Measurements from ENCODE around the gene FSD1.
"Not testable (repeated sequence)": the region's sequence is repeated elsewhere in the genome, so short reads cannot be mapped to it uniquely, and the experiment has no call there.

The FSD1 gene

GRCh38 chr19:4279530-4280422 is 24.6 kb upstream of the FSD1 start:
- H3K4me3 ChIP-seq (replicated peaks; ENCODE audit: low read depth, low read length) = no peak overlapping the region
- H3K36me3 ChIP-seq (ENCODE audit: control insufficient read depth, insufficient read depth, low read length) = no peaks in the 10 kb centered on the region
- H3K27me3 ChIP-seq (replicated peaks; ENCODE audit: control insufficient read depth, insufficient read depth, low read length) = no peaks in the 10 kb centered on the region; the same call in 1 of the 2 replicates
- DNase-seq (ENCODE audit: extremely low read depth, insufficient read length) = no peak
- TF ChIP-seq CTCF (IDR thresholded peaks at IDR 0.05; ENCODE audit: insufficient read depth, low read length, poor library complexity, severe bottlenecking) = no peak

- TF ChIP-seq CTCF (IDR thresholded peaks at IDR 0.05; ENCODE audit: insufficient read depth, low read length, poor library complexity, severe bottlenecking) = no peak
- H3K4me3 ChIP-seq (replicated peaks; ENCODE audit: low read depth, low read length) = no peak overlapping the region
- H3K36me3 ChIP-seq (ENCODE audit: control insufficient read depth, insufficient read depth, low read length) = no peaks in the 10 kb centered on the region
- no peaks in the 10 kb centered on the region; the same call in 1 of the 2 replicates for H3K27me3 ChIP-seq (replicated peaks; ENCODE audit: control insufficient read depth, insufficient read depth, low read length)
- DNase-seq (ENCODE audit: extremely low read depth, insufficient read length) = no peak
Observed at GRCh38 chr19:4284176-4284958, 20.0 kb upstream of the FSD1 start.

- no peak for TF ChIP-seq CTCF (IDR thresholded peaks at IDR 0.05; ENCODE audit: insufficient read depth, low read length, poor library complexity, severe bottlenecking)
- H3K27me3 ChIP-seq (replicated peaks; ENCODE audit: control insufficient read depth, insufficient read depth, low read length) = no peaks in the 10 kb centered on the region; the same call in 1 of the 2 replicates
- H3K36me3 ChIP-seq (ENCODE audit: control insufficient read depth, insufficient read depth, low read length) = no peaks in the 10 kb centered on the region
- no peak for DNase-seq (ENCODE audit: extremely low read depth, insufficient read length)
- no peak overlapping the region for H3K4me3 ChIP-seq (replicated peaks; ENCODE audit: low read depth, low read length)
Observed at GRCh38 chr19:4284974-4285373, 19.4 kb upstream of the FSD1 start.

- not testable (repeated sequence) for H3K36me3 ChIP-seq (ENCODE audit: control insufficient read depth, insufficient read depth, low read length); H3K27me3 ChIP-seq (replicated peaks; ENCODE audit: control insufficient read depth, insufficient read depth, low read length); H3K4me3 ChIP-seq (replicated peaks; ENCODE audit: low read depth, low read length); DNase-seq (ENCODE audit: extremely low read depth, insufficient read length)
Observed at GRCh38 chr19:4286141-4286540, 18.3 kb upstream of the FSD1 start.

- Histone ChIP-seq H3K36me3 (ENCODE audit: control insufficient read depth, insufficient read depth, low read length) (no peaks in the 10 kb centered on the region), H3K4me3 (replicated peaks; ENCODE audit: low read depth, low read length) (no peak overlapping the region), H3K27me3 (replicated peaks; ENCODE audit: control insufficient read depth, insufficient read depth, low read length) (no peaks in the 10 kb centered on the region; the same call in 1 of the 2 replicates)
- no peak for TF ChIP-seq CTCF (IDR thresholded peaks at IDR 0.05; ENCODE audit: insufficient read depth, low read length, poor library complexity, severe bottlenecking)
- DNase-seq (ENCODE audit: extremely low read depth, insufficient read length) = no peak
Observed at GRCh38 chr19:4288091-4288777, 16.2 kb upstream of the FSD1 start.
